ENCODE measurements around the gene PPARGC1A. TPM values are rescaled to one million over a fixed set of nuclear protein-coding genes. Genes with fewer than 3 reads are reported as not detected.

The PPARGC1A gene
- total RNA-seq, 3 donors from 2014 or later: 4.0 to 7.9 (median 6.1) TPM

DNA sequence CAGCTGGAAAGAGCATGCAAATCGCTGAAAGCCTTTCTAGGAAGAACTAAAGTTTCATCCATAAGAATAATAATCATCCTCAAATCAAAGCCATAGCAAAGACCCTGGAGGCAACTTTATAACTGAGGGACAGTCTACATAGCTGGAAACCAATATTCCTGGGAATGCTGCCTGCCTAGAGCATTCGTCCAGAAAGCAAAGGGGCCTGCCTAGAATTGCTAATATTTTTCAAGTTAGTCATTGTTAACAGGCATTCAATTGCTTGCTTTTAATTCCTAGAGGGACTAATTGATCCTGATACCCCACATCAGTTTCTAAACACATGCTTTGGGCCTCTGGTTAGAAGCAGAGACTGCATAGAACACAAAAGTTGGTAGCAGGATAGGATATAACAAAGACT is 4.2 kb upstream of the PPARGC1A start:
- no peaks in the 10 kb centered on the region for H3K36me3 ChIP-seq
- H3K4me3 ChIP-seq: no peak overlapping the region
- no peak for DNase-seq (ENCODE audit: low spot score in 2 of 2)
- H3K9me3 ChIP-seq: no peaks in the 10 kb centered on the region
- no peak overlapping the region for H3K27ac ChIP-seq
- peaks cover 0 to 4% of the 10 kb centered on the region in 2 donors for H3K4me1 ChIP-seq
- intact Hi-C loops (cut with DNase I; ENCODE audit: low total_unique reads): no loop called here
- no peak for TF ChIP-seq POLR2AphosphoS5 (IDR thresholded peaks at IDR 0.05)
- TF ChIP-seq, protein P1, sequence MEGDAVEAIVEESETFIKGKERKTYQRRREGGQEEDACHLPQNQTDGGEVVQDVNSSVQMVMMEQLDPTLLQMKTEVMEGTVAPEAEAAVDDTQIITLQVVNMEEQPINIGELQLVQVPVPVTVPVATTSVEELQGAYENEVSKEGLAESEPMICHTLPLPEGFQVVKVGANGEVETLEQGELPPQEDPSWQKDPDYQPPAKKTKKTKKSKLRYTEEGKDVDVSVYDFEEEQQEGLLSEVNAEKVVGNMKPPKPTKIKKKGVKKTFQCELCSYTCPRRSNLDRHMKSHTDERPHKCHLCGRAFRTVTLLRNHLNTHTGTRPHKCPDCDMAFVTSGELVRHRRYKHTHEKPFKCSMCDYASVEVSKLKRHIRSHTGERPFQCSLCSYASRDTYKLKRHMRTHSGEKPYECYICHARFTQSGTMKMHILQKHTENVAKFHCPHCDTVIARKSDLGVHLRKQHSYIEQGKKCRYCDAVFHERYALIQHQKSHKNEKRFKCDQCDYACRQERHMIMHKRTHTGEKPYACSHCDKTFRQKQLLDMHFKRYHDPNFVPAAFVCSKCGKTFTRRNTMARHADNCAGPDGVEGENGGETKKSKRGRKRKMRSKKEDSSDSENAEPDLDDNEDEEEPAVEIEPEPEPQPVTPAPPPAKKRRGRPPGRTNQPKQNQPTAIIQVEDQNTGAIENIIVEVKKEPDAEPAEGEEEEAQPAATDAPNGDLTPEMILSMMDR (IDR thresholded peaks at IDR 0.05): no peak
- no peak for TF ChIP-seq POLR2A (IDR thresholded peaks at IDR 0.05)
- no peaks in the 10 kb centered on the region for H3K27me3 ChIP-seq

DNA sequence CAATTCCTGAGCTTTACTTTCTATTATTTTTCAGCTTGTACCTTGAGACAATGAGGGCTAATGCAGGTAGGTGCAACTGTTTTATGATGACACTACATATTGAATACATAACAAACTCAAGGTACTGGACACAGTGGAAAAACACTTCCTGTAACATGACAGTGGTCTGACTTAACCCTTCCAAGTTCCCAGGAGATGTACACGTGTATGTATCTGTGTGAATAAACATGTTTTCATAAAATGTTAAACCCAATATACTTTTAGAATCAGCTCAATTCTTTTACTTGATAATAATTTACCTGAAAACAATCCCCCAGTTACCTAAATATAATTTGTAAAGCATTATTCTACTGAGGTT is 1.2 kb upstream of the PPARGC1A start:
- peak overlapping the region; percentile 42 to 66 (median 49) for H3K4me3 ChIP-seq
- peaks cover 0 to 4% of the 10 kb centered on the region in 2 donors for H3K4me1 ChIP-seq
- TF ChIP-seq POLR2AphosphoS5 (IDR thresholded peaks at IDR 0.05): no peak
- TF ChIP-seq, protein P1 (IDR thresholded peaks at IDR 0.05): no peak
- TF ChIP-seq POLR2A (IDR thresholded peaks at IDR 0.05): no peak
- no peaks in the 10 kb centered on the region for H3K27me3 ChIP-seq
- no peaks in the 10 kb centered on the region for H3K36me3 ChIP-seq
- intact Hi-C loops (cut with DNase I; ENCODE audit: low total_unique reads): no loop called here
- DNase-seq (ENCODE audit: low spot score in 2 of 2): no peak
- no peaks in the 10 kb centered on the region for H3K9me3 ChIP-seq
- peak overlapping the region in 1 of 2 donors; percentile 22 for H3K27ac ChIP-seq

GRCh38 chr4:23890369-23891063 is 669 bp upstream of the PPARGC1A start:
- Histone ChIP-seq H3K27me3 (no peaks in the 10 kb centered on the region), H3K4me1 (peaks cover 0 to 4% of the 10 kb centered on the region in 2 donors), H3K36me3 (no peaks in the 10 kb centered on the region), H3K4me3 (peak overlapping the region; percentile 42 to 66 (median 49)), H3K27ac (peak overlapping the region; percentile 22 to 48), H3K9me3 (no peaks in the 10 kb centered on the region)
- no peak for DNase-seq (ENCODE audit: low spot score in 2 of 2)
- intact Hi-C loops (cut with DNase I; ENCODE audit: low total_unique reads): no loop called here
- TF ChIP-seq POLR2A (IDR thresholded peaks at IDR 0.05): no peak
- TF ChIP-seq, protein P1 (IDR thresholded peaks at IDR 0.05): no peak
- no peak for TF ChIP-seq POLR2AphosphoS5 (IDR thresholded peaks at IDR 0.05)

GRCh38 chr4:23889391-23889790 is 456 bp downstream of the PPARGC1A start:
- H3K4me1 ChIP-seq: peaks cover 0 to 4% of the 10 kb centered on the region in 2 donors

More at GRCh38 chr4:23889391-23889790, 456 bp downstream of the PPARGC1A start:
- Histone ChIP-seq H3K27ac (peak overlapping the region; percentile 48 to 62), H3K36me3 (no peaks in the 10 kb centered on the region), H3K27me3 (no peaks in the 10 kb centered on the region), H3K4me3 (peak overlapping the region; percentile 42 to 66 (median 49)), H3K9me3 (no peaks in the 10 kb centered on the region)
- DNase-seq (ENCODE audit: low spot score in 2 of 2): no peak
- TF ChIP-seq POLR2AphosphoS5 (IDR thresholded peaks at IDR 0.05) (no peak), POLR2A (IDR thresholded peaks at IDR 0.05) (no peak)
- TF ChIP-seq, protein P1 (IDR thresholded peaks at IDR 0.05): no peak
- intact Hi-C loops (cut with DNase I; ENCODE audit: low total_unique reads): no loop called here
